Mesothelial cell of epicardium (in vitro differentiated cells): ENCODE measurements around the gene GUCD1. TPM values are rescaled to one million over a fixed set of nuclear protein-coding genes. Genes with fewer than 3 reads are reported as not detected.

Source experiments
- DNase-seq, 2 experiments: peaks; one replicate each; pipeline ENCODE4 v3.0.0; 2021; ENCODE audit warnings: low spot score in 2 of 2; ENCODE audit not compliant: unreplicated experiment in 2 of 2
- H3K27ac Mint-ChIP-seq: 2 replicates; pipeline ENCODE4 v1.8.0; 2021; ENCODE audit warnings: mixed read lengths
- H3K27me3 Mint-ChIP-seq: 2 replicates; pipeline ENCODE4 v1.8.0; 2021; ENCODE audit warnings: low read depth, mixed read lengths
- H3K36me3 Mint-ChIP-seq: 2 replicates; pipeline ENCODE4 v1.8.0; 2021; ENCODE audit warnings: mixed read lengths
- H3K4me1 Mint-ChIP-seq: 2 replicates; pipeline ENCODE4 v1.8.0; 2021; ENCODE audit warnings: mixed read lengths
- H3K4me3 Mint-ChIP-seq: 2 replicates; pipeline ENCODE4 v1.8.0; 2021; ENCODE audit warnings: mild to moderate bottlenecking, moderate library complexity, mixed read lengths
- H3K9me3 Mint-ChIP-seq: 2 replicates; pipeline ENCODE4 v1.8.0; 2021; ENCODE audit warnings: mixed read lengths
- CTCF ChIP-seq: fragments of 200-600 bp; sonication (generic); IDR thresholded peaks from one replicate; pipeline ENCODE4 v1.5.0; 2021; ENCODE audit warnings: antibody characterized with exemption; ENCODE audit not compliant: unreplicated experiment
- total RNA-seq: library from RNA; stranded (reverse); gene quantifications from 3 replicates; pipeline ENCODE4 v1.2.1, GENCODE V29; 2021

GUCD1 gene
- total RNA-seq, 1 donor from 2014 or later, result 79.4 TPM

- peaks cover 17% of the 10 kb centered on the region for H3K4me1 Mint-ChIP-seq
- peaks cover 2% of the 10 kb centered on the region for H3K36me3 Mint-ChIP-seq
- TF ChIP-seq CTCF, result no peak
- peak within 1 kb of the TSS; percentile 88 for H3K27ac Mint-ChIP-seq
- no peaks in the 10 kb centered on the region for H3K9me3 Mint-ChIP-seq
- no peaks in the 10 kb centered on the region for H3K27me3 Mint-ChIP-seq
- peak within 1 kb of the TSS; percentile 89 for H3K4me3 Mint-ChIP-seq
- peak; percentile 63 to 82 for DNase-seq
Measured at GRCh38 chr22:24592851-24593558, 38.1 kb upstream of the GUCD1 start, which contains the start of gene LRRC75B. TSS of gene LRRC75B (minus strand) at chr22:24593073. CDS start at chr22:24593039, 34 bp downstream.

DNA sequence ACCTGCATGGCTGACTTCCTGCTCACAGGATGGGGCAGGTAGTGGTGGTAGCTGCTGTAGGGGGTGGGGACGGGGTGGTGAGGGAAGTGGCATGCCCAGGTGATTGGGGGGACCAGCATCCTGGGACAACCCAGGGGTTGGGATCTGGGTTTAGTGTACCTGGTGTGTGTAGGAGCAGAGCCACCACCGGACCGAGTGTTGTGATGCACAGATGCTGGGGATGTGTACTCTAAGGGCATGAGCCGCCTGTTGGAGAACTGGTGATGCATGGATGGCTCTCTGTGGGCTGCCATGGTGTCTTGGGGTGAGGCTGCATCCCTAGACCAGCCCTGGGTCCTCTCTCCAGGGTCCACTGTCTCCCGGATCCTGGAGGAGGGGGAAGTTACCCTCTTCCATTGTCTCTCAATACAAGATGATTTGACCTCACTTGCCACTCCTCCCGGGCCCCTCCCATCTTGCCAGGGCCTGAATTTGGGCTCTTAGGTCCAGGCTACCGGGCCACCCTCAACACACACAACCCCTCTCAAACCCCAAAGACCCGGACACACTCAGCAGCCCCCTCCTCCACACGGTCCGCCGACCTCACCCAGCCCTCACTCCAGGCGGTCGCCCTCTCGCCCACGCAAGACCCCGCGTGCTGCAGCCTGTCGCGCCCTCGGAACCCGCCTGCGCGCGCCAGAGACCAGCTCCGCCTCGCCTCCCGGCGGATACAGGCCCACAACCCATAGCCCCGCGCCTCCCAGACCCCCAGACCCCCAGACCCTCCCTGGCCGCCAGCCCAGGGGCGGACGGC is 37.3 kb upstream of the GUCD1 start:
- H3K9me3 Mint-ChIP-seq, result no peaks in the 10 kb centered on the region
- peaks cover 17% of the 10 kb centered on the region for H3K4me1 Mint-ChIP-seq
- DNase-seq, result no peak
- peak overlapping the region; percentile 89 for H3K4me3 Mint-ChIP-seq
- TF ChIP-seq CTCF, result no peak
- H3K36me3 Mint-ChIP-seq, result peaks cover 2% of the 10 kb centered on the region
- H3K27ac Mint-ChIP-seq, result peak overlapping the region; percentile 88
- H3K27me3 Mint-ChIP-seq, result no peaks in the 10 kb centered on the region

GRCh38 chr22:24591286-24591830 is 36.4 kb upstream of the GUCD1 start:
- Mint-ChIP-seq H3K9me3 (no peaks in the 10 kb centered on the region), H3K4me3 (peak overlapping the region; percentile 89), H3K4me1 (peaks cover 17% of the 10 kb centered on the region), H3K36me3 (peaks cover 2% of the 10 kb centered on the region), H3K27me3 (no peaks in the 10 kb centered on the region), H3K27ac (no peak overlapping the region)
- no peak for DNase-seq
- TF ChIP-seq CTCF, result no peak

DNA sequence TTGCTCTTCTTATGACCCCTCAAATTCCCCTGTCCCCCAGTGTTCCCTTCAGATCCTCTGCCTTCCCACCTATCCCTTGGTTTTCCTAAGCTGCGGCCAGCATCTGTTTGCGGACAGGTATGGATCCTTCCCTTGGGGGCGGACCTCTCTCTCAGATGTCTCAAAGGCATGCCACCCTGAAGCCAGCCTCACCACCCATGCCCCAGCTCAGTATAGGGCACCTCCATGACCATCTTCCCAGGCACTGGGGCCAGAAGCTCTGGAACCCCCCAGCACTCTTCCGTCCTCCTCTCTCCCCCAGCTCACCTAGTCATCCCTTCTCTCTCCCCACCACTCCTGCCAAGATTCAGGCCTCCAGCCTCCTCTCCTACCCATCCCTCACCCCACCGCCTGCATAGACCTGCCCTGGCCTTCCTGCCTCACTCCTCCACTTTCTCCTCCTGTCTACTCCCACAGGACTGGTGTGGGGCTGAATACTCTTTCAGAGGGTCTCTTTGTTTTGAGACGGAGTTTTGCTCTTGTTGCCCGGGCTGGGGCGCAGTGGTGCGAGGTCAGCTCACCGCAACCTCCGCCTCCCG is 35.7 kb upstream of the GUCD1 start:
- H3K9me3 Mint-ChIP-seq, result no peaks in the 10 kb centered on the region
- peaks cover 17% of the 10 kb centered on the region for H3K4me1 Mint-ChIP-seq
- peak overlapping the region; percentile 26 for H3K4me3 Mint-ChIP-seq
- TF ChIP-seq CTCF, result no peak
- H3K27ac Mint-ChIP-seq, result no peak overlapping the region
- no peak for DNase-seq
- peaks cover 2% of the 10 kb centered on the region for H3K36me3 Mint-ChIP-seq
- H3K27me3 Mint-ChIP-seq, result no peaks in the 10 kb centered on the region

DNA sequence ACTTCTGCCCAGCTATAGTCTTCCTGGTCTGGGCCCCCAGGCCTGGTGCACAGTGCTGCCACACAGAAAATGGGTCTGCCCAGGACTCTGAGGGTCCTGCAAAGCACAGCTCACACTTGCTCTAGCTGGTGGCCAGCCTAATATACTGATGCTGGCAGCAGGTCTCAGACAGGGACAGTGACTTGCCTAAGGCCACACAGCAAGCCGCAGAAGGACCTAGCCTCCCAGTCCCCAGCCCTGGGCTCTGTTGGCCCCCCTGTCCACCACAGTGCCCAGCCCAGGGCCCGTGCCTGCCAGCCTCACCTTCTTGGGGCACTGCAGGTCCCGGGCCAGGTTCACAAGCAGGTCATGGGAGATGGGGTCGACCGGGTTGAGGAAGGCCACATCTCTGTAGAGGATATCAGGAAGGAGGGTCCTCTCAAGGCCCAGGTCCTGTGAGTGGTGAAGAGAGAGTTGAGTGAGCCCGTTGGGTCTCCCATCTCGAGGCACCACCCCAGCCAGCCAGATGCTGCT is 34.6 kb upstream of the GUCD1 start:
- H3K27ac Mint-ChIP-seq, result no peak overlapping the region
- H3K4me1 Mint-ChIP-seq, result peaks cover 14% of the 10 kb centered on the region
- no peaks in the 10 kb centered on the region for H3K27me3 Mint-ChIP-seq
- H3K4me3 Mint-ChIP-seq, result no peak overlapping the region
- no peaks in the 10 kb centered on the region for H3K9me3 Mint-ChIP-seq
- TF ChIP-seq CTCF, result no peak
- DNase-seq, result no peak
- peaks cover 2% of the 10 kb centered on the region for H3K36me3 Mint-ChIP-seq
